SH-SY5Y (cell line): Measurements from ENCODE around the gene GDNF.

Experiments
- GATA2 ChIP-seq: IDR thresholded peaks from 2 replicates; pipeline ENCODE4 v1.6.1; 2011; ENCODE audit warnings: mild to moderate bottlenecking, low read depth, low read length
- GATA3 ChIP-seq: IDR thresholded peaks from 2 replicates; pipeline ENCODE4 v1.6.1; 2011; ENCODE audit warnings: low read depth, mild to moderate bottlenecking, low read length, moderate library complexity

DNA sequence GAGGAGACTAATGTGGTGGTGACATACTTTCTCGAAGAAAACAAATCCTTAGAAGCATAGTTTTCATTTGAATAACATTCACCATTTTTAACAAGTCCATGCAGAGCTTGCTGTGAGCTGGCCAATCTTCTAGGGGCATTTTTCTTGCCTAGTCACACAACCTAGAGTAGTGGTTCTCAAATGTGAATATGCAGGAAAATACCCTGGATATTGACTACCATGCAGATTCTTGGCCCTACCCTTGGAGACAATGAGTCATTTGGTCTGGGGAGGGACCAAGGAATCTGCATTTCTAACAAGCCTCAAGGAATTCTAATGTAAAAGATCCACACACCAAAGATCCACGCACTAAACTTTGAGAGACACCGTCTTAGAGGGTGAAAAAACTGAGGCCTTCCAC, 23.5 kb downstream of the GDNF start:
- TF ChIP-seq GATA2 (no peak), GATA3 (no peak)
